ENCODE measurements around the gene UNC50. TPM values are rescaled to one million over a fixed set of nuclear protein-coding genes. Genes with fewer than 3 reads are reported as not detected.
A peak's percentile ranks its signal among the peaks of the same experiment; 100 is the strongest.

The UNC50 gene, protein sequence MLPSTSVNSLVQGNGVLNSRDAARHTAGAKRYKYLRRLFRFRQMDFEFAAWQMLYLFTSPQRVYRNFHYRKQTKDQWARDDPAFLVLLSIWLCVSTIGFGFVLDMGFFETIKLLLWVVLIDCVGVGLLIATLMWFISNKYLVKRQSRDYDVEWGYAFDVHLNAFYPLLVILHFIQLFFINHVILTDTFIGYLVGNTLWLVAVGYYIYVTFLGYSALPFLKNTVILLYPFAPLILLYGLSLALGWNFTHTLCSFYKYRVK
- total RNA-seq (10 to 100 TPM; 21.3 to 34.2 (median 25.3) TPM), polyA plus RNA-seq (10 to 100 TPM; 30.4 to 58.4 TPM)
- long read RNA-seq, donor 1, transcript UNC50-201 (6 exons, 1,143 nt) = major isoform, 34 of 46 reads
- long read RNA-seq, donor 1, partial matches to known transcripts = 2 of 46 reads
- long read RNA-seq, donor 1, other reads (novel, unspliced or antisense) = 8 of 46 reads
- long read RNA-seq, donor 2, transcript UNC50-201 (6 exons, 1,143 nt) = major isoform, 19 of 33 reads
- long read RNA-seq, donor 2, partial matches to known transcripts = 1 of 33 reads
- long read RNA-seq, donor 2, other reads (novel, unspliced or antisense) = 13 of 33 reads
- long read RNA-seq, donor 3, transcript UNC50-201 (6 exons, 1,143 nt) = major isoform, 16 of 26 reads
- long read RNA-seq, donor 3, partial matches to known transcripts = 1 of 26 reads
- long read RNA-seq, donor 3, other reads (novel, unspliced or antisense) = 8 of 26 reads

DNA sequence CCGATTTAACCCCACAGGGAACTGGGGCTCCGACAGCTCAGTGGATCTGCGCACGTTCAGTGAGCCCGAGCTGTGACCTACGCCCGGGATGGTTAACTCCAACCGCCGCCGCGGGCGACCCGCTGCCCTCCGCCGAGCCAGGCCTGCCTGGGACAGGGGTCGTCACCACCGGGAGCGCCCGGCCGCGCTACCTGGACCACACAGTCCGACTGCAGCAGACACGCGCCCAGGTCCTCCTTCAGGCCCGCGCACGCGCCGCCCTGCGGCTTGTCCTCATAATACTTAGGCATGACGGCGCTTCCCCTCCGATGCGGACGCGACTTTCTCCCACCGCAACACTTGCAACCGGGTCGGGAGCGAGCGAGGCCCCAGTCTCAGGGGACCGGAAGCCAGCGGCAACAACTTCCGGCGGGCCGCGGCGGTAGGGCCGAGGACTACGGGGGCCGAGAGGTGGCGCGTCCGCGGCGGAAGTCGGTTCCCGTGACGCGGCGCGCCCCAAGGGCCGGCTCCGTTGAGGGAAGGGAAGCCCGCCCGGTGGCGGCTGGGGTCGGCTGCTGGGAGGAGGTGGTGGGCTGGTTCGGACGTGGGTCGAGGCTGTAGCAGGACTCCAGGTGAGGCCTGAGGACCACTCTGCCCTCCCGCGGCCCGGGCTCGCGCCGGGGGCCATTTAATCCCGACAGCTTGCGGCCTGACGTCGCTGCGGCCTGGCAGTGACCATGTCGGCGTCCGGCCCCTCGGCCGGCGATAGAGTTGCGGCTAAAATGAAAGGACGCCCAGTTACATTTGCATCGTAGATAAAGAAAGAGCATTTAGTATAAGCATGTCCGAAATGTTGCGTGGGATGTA lies at the start of gene UNC50, which contains the start of gene COA5:
Gene UNC50 (plus strand): TSS at position 474 of the 846 bp plus-strand sequence. CDS start 1,171 bp downstream, outside the sequence.
Gene COA5 (minus strand): TSS at position 397 of the 846 bp plus-strand sequence. CDS start 107 bp downstream, at position 290.
- H3K4me3 ChIP-seq = peak within 1 kb of the TSS; percentile 62 to 99 (median 94)
- TF ChIP-seq, protein P1, sequence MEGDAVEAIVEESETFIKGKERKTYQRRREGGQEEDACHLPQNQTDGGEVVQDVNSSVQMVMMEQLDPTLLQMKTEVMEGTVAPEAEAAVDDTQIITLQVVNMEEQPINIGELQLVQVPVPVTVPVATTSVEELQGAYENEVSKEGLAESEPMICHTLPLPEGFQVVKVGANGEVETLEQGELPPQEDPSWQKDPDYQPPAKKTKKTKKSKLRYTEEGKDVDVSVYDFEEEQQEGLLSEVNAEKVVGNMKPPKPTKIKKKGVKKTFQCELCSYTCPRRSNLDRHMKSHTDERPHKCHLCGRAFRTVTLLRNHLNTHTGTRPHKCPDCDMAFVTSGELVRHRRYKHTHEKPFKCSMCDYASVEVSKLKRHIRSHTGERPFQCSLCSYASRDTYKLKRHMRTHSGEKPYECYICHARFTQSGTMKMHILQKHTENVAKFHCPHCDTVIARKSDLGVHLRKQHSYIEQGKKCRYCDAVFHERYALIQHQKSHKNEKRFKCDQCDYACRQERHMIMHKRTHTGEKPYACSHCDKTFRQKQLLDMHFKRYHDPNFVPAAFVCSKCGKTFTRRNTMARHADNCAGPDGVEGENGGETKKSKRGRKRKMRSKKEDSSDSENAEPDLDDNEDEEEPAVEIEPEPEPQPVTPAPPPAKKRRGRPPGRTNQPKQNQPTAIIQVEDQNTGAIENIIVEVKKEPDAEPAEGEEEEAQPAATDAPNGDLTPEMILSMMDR (IDR thresholded peaks at IDR 0.05) = peak in 3 of 9 donors; percentile 2 to 18 (median 9)
- H3K36me3 ChIP-seq = peaks cover 0 to 46% (median 19%) of the 10 kb centered on the region in 9 donors
- H3K27ac ChIP-seq = peak within 1 kb of the TSS; percentile 84 to 100 (median 96)
- intact Hi-C loops (cut with DNase I) = loop anchor here in 5 of 10 donors (5.0 to 10.0 kb wide), 3 partner anchors 41 to 194 kb away; partner anchors contain the start of gene INPP4A (in 1 of the 5)
- WGBS, 2 donors = 0 to 1% methylated on average over 93 of the region's 93 CpGs
- H3K27me3 ChIP-seq = no peaks in the 10 kb centered on the region
- ATAC-seq (peak; percentile 96 to 99 (median 98)), DNase-seq (peak; percentile 92)
- H3K9me3 ChIP-seq = no peaks in the 10 kb centered on the region
- peaks cover 16 to 65% (median 54%) of the 10 kb centered on the region in 9 donors for H3K4me1 ChIP-seq

DNA sequence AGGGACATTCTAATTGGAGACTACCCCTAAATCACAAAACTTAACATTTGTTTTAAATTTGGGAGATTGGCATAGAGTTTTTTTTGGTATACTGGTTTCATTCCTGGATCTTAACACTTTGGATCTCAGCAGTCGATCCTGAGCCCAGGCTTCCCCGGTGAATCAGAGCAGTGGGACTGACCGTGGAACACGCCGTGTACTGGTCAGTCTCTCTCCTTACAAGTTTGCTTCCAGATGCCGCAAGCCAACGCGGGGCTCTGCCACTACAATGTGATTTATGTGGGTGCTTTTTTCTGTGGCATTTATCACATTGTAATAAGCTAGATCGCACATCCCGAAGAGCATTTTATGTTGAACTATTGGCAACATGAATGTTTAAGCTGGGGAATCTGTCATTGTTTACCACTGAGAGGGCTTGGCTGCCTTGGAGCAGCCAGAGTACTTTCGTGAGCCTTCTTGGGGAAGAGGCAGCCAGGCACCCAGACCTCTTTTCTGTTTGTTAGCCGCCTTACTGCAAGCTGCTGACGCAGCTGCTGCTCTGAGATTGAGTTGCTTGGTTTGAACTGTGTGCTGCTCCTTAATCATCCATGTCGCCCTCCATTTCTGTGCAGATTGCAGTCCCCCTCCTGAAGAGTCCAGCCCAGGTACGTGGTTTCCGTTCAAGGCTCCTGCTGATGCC lies 49.4 kb upstream of the UNC50 start:
- intact Hi-C loops (cut with DNase I) = loop anchor here in 2 of 10 donors (5.0 to 10.0 kb wide), 2 partner anchors 42 to 144 kb away; no protein-coding TSS in a partner anchor
- Histone ChIP-seq H3K27me3 (no peaks in the 10 kb centered on the region), H3K9me3 (no peaks in the 10 kb centered on the region), H3K27ac (peak overlapping the region in 1 of 10 donors; percentile 43), H3K4me1 (peaks cover 16 to 79% (median 45%) of the 10 kb centered on the region in 9 donors), H3K36me3 (peaks cover 0 to 97% (median 15%) of the 10 kb centered on the region in 9 donors), H3K4me3 (no peak overlapping the region)
- DNase-seq (no peak), ATAC-seq (no peak)
- TF ChIP-seq, protein P1 (IDR thresholded peaks at IDR 0.05) = no peak
- WGBS, 2 donors = 97 to 98% methylated on average over 16 of the region's 16 CpGs

DNA sequence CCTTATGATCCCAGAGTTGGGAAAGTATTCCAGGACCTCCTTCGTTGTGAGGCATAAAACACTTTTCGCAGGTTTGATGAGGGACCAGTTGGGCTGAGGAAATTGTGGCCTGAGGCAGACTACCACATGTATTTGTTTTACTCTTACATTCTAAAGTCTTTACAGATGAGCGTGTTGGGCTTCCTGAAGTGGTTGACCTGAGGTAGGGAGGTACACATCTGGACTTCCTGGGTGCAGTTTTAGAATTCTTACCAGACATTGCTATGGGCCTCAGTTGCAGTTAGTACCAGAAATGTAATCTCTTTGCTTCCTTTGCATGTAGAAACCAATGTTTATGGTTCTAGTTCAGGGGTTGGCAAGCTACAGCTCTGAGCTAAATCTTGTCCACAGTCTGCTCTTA lies 48.8 kb upstream of the UNC50 start:
- whole genome bisulfite sequencing, 2 donors = 92 to 96% methylated on average over 3 of the region's 3 CpGs
- TF ChIP-seq, protein P1 (IDR thresholded peaks at IDR 0.05) = no peak
- Histone ChIP-seq H3K36me3 (peaks cover 0 to 97% (median 12%) of the 10 kb centered on the region in 9 donors), H3K27me3 (no peaks in the 10 kb centered on the region), H3K27ac (peak overlapping the region in 8 of 10 donors; percentile 43 to 89 (median 72)), H3K9me3 (no peaks in the 10 kb centered on the region), H3K4me1 (peaks cover 16 to 85% (median 49%) of the 10 kb centered on the region in 9 donors), H3K4me3 (no peak overlapping the region)
- DNase-seq (no peak), ATAC-seq (no peak)
- intact Hi-C loops (cut with DNase I) = loop anchor here in 2 of 10 donors (5.0 to 10.0 kb wide), 2 partner anchors 42 to 145 kb away; no protein-coding TSS in a partner anchor
